WTC11 (cell line): ENCODE measurements around the gene FAS.

Experiments used
- ETV6 ChIP-seq: sonication (generic); formaldehyde crosslinking; IDR thresholded peaks from 2 replicates; pipeline ENCODE4 v1.8.1; 2022; ENCODE audit warnings: mild to moderate bottlenecking, missing genetic modification reagents
- JUN ChIP-seq: sonication (generic); formaldehyde crosslinking; IDR thresholded peaks from 2 replicates; pipeline ENCODE4 v1.8.0; 2023; ENCODE audit warnings: mild to moderate bottlenecking, missing genetic modification reagents
- ZBTB21 ChIP-seq: sonication (generic); formaldehyde crosslinking; IDR thresholded peaks from 2 replicates; pipeline ENCODE4 v1.8.1; 2023; ENCODE audit warnings: mild to moderate bottlenecking, missing genetic modification reagents, borderline replicate concordance
- ZNF263 ChIP-seq: sonication (generic); formaldehyde crosslinking; IDR thresholded peaks from 2 replicates; pipeline ENCODE4 v1.8.1; 2022; ENCODE audit warnings: low read depth, mild to moderate bottlenecking, moderate library complexity, missing genetic modification reagents
- TF ChIP-seq, protein P1 (sequence below): sonication (generic); formaldehyde crosslinking; IDR thresholded peaks from 2 replicates; pipeline ENCODE4 v1.8.1; 2022; ENCODE audit warnings: missing genetic modification reagents, borderline replicate concordance

DNA sequence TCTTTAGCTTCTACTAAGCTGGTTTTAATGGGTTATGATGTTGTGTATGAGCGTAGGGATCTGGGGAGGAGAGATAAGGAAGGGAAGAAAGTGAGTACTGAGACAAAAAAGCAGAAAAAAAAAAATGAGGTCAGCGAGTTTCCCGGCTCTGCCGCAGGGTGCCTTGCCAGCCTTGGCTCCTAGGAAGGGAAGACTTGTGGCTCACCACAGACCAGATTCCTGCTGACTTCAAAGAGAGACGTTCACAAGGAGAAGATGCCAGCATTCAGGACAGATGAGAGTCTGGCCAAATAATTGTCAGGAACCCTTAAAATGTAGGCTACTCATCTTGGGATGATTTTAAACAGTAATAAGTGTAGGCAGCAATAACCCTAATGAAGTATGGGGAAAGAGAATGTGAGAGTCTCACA lies 11.4 kb upstream of the FAS start:
- TF ChIP-seq ZNF263 (no peak), JUN (CRISPR knock-in tag) (no peak), ZBTB21 (no peak), ETV6 (CRISPR knock-in tag) (no peak)
- TF ChIP-seq, protein P1, sequence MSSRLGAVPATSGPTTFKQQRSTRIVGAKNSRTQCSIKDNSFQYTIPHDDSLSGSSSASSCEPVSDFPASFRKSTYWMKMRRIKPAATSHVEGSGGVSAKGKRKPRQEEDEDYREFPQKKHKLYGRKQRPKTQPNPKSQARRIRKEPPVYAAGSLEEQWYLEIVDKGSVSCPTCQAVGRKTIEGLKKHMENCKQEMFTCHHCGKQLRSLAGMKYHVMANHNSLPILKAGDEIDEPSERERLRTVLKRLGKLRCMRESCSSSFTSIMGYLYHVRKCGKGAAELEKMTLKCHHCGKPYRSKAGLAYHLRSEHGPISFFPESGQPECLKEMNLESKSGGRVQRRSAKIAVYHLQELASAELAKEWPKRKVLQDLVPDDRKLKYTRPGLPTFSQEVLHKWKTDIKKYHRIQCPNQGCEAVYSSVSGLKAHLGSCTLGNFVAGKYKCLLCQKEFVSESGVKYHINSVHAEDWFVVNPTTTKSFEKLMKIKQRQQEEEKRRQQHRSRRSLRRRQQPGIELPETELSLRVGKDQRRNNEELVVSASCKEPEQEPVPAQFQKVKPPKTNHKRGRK (CRISPR knock-in tag): no peak
